ENCODE measurements around the gene STKLD1. TPM values are rescaled to one million over a fixed set of nuclear protein-coding genes. Genes with fewer than 3 reads are reported as not detected.

STKLD1 gene
- total RNA-seq, 1 donor, result 0.72 TPM

- Histone ChIP-seq H3K4me1 (ENCODE audit: insufficient read depth, low read length) (peaks cover 62% of the 10 kb centered on the region), H3K27me3 (ENCODE audit: insufficient read depth, low read length) (no peaks in the 10 kb centered on the region), H3K27ac (ENCODE audit: low read depth, low read length) (peak overlapping the region; percentile 81), H4K20me1 (ENCODE audit: insufficient read depth, low read length) (peaks cover 94% of the 10 kb centered on the region), H3K36me3 (ENCODE audit: insufficient read depth, low read length) (peaks cover 71% of the 10 kb centered on the region), H3K9me3 (ENCODE audit: low read depth, low read length) (no peaks in the 10 kb centered on the region), H3K79me2 (ENCODE audit: insufficient read depth, low read length) (peaks cover 99% of the 10 kb centered on the region), H2AFZ (ENCODE audit: low read length) (no peak overlapping the region), H3K4me2 (ENCODE audit: insufficient read depth, low read length) (peak overlapping the region; percentile 33), H3K4me3 (ENCODE audit: insufficient read depth, low read length) (no peak overlapping the region)
- DNase-seq (ENCODE audit: insufficient read length, low spot score, missing footprints), result peak; percentile 46
- TF ChIP-seq, protein P1, sequence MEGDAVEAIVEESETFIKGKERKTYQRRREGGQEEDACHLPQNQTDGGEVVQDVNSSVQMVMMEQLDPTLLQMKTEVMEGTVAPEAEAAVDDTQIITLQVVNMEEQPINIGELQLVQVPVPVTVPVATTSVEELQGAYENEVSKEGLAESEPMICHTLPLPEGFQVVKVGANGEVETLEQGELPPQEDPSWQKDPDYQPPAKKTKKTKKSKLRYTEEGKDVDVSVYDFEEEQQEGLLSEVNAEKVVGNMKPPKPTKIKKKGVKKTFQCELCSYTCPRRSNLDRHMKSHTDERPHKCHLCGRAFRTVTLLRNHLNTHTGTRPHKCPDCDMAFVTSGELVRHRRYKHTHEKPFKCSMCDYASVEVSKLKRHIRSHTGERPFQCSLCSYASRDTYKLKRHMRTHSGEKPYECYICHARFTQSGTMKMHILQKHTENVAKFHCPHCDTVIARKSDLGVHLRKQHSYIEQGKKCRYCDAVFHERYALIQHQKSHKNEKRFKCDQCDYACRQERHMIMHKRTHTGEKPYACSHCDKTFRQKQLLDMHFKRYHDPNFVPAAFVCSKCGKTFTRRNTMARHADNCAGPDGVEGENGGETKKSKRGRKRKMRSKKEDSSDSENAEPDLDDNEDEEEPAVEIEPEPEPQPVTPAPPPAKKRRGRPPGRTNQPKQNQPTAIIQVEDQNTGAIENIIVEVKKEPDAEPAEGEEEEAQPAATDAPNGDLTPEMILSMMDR (IDR thresholded peaks at IDR 0.05; ENCODE audit: extremely low read depth, low read depth, low read length), result no peak
These were observed 6.7 kb upstream of the STKLD1 start for GRCh38 chr9:133369422-133369821.

DNA sequence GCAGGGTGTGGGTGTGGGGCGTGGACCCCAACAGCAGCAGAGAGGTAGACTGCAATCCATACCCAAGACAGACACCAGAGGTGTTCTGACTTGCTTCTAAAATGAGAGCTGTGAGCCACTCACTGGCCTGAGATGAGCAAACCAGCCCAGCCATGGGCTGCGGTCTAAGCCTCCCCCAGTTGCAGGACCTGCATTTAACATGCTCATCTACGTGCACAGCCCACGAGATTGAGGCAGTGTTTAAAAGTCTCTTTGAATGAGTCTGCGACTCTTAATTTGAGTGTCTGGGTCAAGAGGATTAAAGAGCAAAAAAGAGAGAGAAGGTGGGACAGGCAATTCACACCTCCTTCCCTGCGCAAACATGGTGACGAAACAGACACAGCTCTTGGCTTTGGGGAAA lies 6.2 kb upstream of the STKLD1 start:
- H3K4me1 ChIP-seq (ENCODE audit: insufficient read depth, low read length), result peaks cover 62% of the 10 kb centered on the region
- H3K79me2 ChIP-seq (ENCODE audit: insufficient read depth, low read length), result peaks cover 100% of the 10 kb centered on the region
- no peak overlapping the region for H3K4me2 ChIP-seq (ENCODE audit: insufficient read depth, low read length)
- DNase-seq (ENCODE audit: insufficient read length, low spot score, missing footprints), result no peak
- H3K4me3 ChIP-seq (ENCODE audit: insufficient read depth, low read length), result no peak overlapping the region
- H3K27me3 ChIP-seq (ENCODE audit: insufficient read depth, low read length), result no peaks in the 10 kb centered on the region
- no peak overlapping the region for H2AFZ ChIP-seq (ENCODE audit: low read length)
- H3K36me3 ChIP-seq (ENCODE audit: insufficient read depth, low read length), result peaks cover 68% of the 10 kb centered on the region
- TF ChIP-seq, protein P1 (IDR thresholded peaks at IDR 0.05; ENCODE audit: extremely low read depth, low read depth, low read length), result no peak
- peaks cover 96% of the 10 kb centered on the region for H4K20me1 ChIP-seq (ENCODE audit: insufficient read depth, low read length)
- H3K9me3 ChIP-seq (ENCODE audit: low read depth, low read length), result no peaks in the 10 kb centered on the region
- peak overlapping the region; percentile 81 for H3K27ac ChIP-seq (ENCODE audit: low read depth, low read length)

DNA sequence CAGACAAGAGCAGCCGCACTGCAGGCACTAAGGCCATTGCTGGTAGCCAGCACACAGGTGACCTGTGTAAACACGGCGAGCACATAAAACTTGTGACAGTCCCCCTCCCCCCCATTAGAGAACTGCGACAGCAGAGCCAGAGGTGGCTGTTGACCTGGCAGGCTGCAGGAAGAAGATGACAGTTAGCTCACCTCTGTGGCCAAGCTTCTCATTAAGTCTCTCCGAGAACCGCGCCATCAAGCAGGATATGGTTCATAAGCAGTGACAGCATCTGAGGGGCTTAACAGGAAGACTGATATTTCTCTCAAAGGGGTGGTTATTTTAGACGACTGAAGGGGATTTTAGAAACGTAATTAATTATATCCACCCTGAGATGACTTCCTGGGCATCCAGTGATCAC lies 5.5 kb upstream of the STKLD1 start:
- H3K36me3 ChIP-seq (ENCODE audit: insufficient read depth, low read length), result peaks cover 60% of the 10 kb centered on the region
- H4K20me1 ChIP-seq (ENCODE audit: insufficient read depth, low read length), result peaks cover 91% of the 10 kb centered on the region
- DNase-seq (ENCODE audit: insufficient read length, low spot score, missing footprints), result peak; percentile 4
- peak overlapping the region; percentile 76 for H3K4me2 ChIP-seq (ENCODE audit: insufficient read depth, low read length)
- H3K27me3 ChIP-seq (ENCODE audit: insufficient read depth, low read length), result no peaks in the 10 kb centered on the region
- H3K27ac ChIP-seq (ENCODE audit: low read depth, low read length), result peak overlapping the region; percentile 81
- H2AFZ ChIP-seq (ENCODE audit: low read length), result no peak overlapping the region
- H3K4me3 ChIP-seq (ENCODE audit: insufficient read depth, low read length), result no peak overlapping the region
- H3K4me1 ChIP-seq (ENCODE audit: insufficient read depth, low read length), result peaks cover 62% of the 10 kb centered on the region
- TF ChIP-seq, protein P1 (IDR thresholded peaks at IDR 0.05; ENCODE audit: extremely low read depth, low read depth, low read length), result no peak
- H3K9me3 ChIP-seq (ENCODE audit: low read depth, low read length), result no peaks in the 10 kb centered on the region
- peaks cover 100% of the 10 kb centered on the region for H3K79me2 ChIP-seq (ENCODE audit: insufficient read depth, low read length)

DNA sequence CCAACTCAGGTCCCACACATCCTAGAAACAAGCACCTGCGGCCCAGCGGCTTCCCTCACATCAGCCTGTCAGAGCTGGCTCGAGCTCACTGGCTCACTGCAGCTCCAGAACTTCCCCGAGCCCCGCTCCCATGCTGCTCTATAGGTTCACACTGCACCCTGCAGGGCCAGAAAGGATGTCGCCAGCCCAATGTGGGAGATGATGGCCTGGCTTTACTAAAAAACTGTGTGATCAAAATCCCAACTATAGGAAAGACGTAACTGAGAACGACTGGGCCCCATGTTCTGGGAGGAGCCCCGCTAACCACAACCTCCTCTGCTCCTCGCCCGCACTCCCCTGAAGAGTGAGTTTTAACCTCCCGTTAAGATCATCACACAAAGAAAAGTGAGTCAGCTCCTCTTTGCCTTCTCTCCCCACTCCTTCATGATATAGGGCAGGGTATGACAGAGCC lies 4.9 kb upstream of the STKLD1 start:
- Histone ChIP-seq H3K4me2 (ENCODE audit: insufficient read depth, low read length) (peak overlapping the region; percentile 76), H3K9me3 (ENCODE audit: low read depth, low read length) (no peaks in the 10 kb centered on the region), H3K4me1 (ENCODE audit: insufficient read depth, low read length) (peaks cover 62% of the 10 kb centered on the region), H3K27ac (ENCODE audit: low read depth, low read length) (peak overlapping the region; percentile 81), H2AFZ (ENCODE audit: low read length) (no peak overlapping the region), H3K27me3 (ENCODE audit: insufficient read depth, low read length) (no peaks in the 10 kb centered on the region), H3K4me3 (ENCODE audit: insufficient read depth, low read length) (peak overlapping the region; percentile 35), H4K20me1 (ENCODE audit: insufficient read depth, low read length) (peaks cover 86% of the 10 kb centered on the region), H3K36me3 (ENCODE audit: insufficient read depth, low read length) (peaks cover 54% of the 10 kb centered on the region), H3K79me2 (ENCODE audit: insufficient read depth, low read length) (peaks cover 96% of the 10 kb centered on the region)
- DNase-seq (ENCODE audit: insufficient read length, low spot score, missing footprints), result peak; percentile 95
- TF ChIP-seq, protein P1 (IDR thresholded peaks at IDR 0.05; ENCODE audit: extremely low read depth, low read depth, low read length), result peak; percentile 13
